ENCODE data around the gene DOLPP1. TPM values are rescaled to one million over a fixed set of nuclear protein-coding genes. Genes with fewer than 3 reads are reported as not detected.
A peak's percentile ranks its signal among the peaks of the same experiment; 100 is the strongest.
"Not testable (repeated sequence)": the region's sequence is repeated elsewhere in the genome, so short reads cannot be mapped to it uniquely, and the experiment has no call there.

The DOLPP1 gene
- polyA plus RNA-seq (ENCODE audit: insufficient read length in 4 of 4) = 10 to 100 TPM; 14.3 to 25.3 (median 20.0) TPM

GRCh38 chr9:129080601-129081387, at the start of gene DOLPP1:
TSS of gene DOLPP1 (plus strand) at chr9:129081111. CDS start at chr9:129081132, 21 bp downstream.
- DNase-seq (ENCODE audit: low read depth in 4 of 4, low spot score in 3 of 4) = peak; percentile 95 to 97 (median 97)

- no peak for DNase-seq (ENCODE audit: low read depth in 4 of 4, low spot score in 3 of 4)
These were observed 49.4 kb upstream of the DOLPP1 start for GRCh38 chr9:129031514-129031913.

GRCh38 chr9:129032541-129033159, 48.3 kb upstream of the DOLPP1 start:
- DNase-seq (ENCODE audit: low read depth in 4 of 4, low spot score in 3 of 4) = no peak

GRCh38 chr9:129033216-129033615, 47.7 kb upstream of the DOLPP1 start:
- DNase-seq (ENCODE audit: low read depth in 4 of 4, low spot score in 3 of 4) = no peak

GRCh38 chr9:129035838-129036237, 45.1 kb upstream of the DOLPP1 start:
- not testable (repeated sequence) for DNase-seq (ENCODE audit: low read depth in 4 of 4, low spot score in 3 of 4)

- DNase-seq (ENCODE audit: low read depth in 4 of 4, low spot score in 3 of 4) = peak; percentile 94 to 97 (median 96)
These were observed 44.5 kb upstream of the DOLPP1 start, which contains the start of gene MIGA2 for GRCh38 chr9:129036241-129036922. TSS of gene MIGA2 (plus strand) at chr9:129036626. CDS start at chr9:129040595, 3,969 bp downstream.

- no peak for DNase-seq (ENCODE audit: low read depth in 4 of 4, low spot score in 3 of 4)
These were observed 43.8 kb upstream of the DOLPP1 start for GRCh38 chr9:129036923-129037766.

- DNase-seq (ENCODE audit: low read depth in 4 of 4, low spot score in 3 of 4) = no peak
These were observed 43.2 kb upstream of the DOLPP1 start for GRCh38 chr9:129037767-129038098.

GRCh38 chr9:129038109-129038852, 42.6 kb upstream of the DOLPP1 start:
- no peak for DNase-seq (ENCODE audit: low read depth in 4 of 4, low spot score in 3 of 4)

GRCh38 chr9:129040113-129040643, 40.7 kb upstream of the DOLPP1 start:
- DNase-seq (ENCODE audit: low read depth in 4 of 4, low spot score in 3 of 4) = no peak

GRCh38 chr9:129042016-129042415, 38.9 kb upstream of the DOLPP1 start:
- no peak for DNase-seq (ENCODE audit: low read depth in 4 of 4, low spot score in 3 of 4)

GRCh38 chr9:129052592-129052991, 28.3 kb upstream of the DOLPP1 start:
- no peak for DNase-seq (ENCODE audit: low read depth in 4 of 4, low spot score in 3 of 4)

- DNase-seq (ENCODE audit: low read depth in 4 of 4, low spot score in 3 of 4) = no peak
These were observed 27.9 kb upstream of the DOLPP1 start for GRCh38 chr9:129053020-129053419.

- no peak for DNase-seq (ENCODE audit: low read depth in 4 of 4, low spot score in 3 of 4)
These were observed 26.6 kb upstream of the DOLPP1 start for GRCh38 chr9:129054163-129054851.

GRCh38 chr9:129058965-129059795, 21.7 kb upstream of the DOLPP1 start:
- no peak for DNase-seq (ENCODE audit: low read depth in 4 of 4, low spot score in 3 of 4)

- no peak for DNase-seq (ENCODE audit: low read depth in 4 of 4, low spot score in 3 of 4)
These were observed 20.8 kb upstream of the DOLPP1 start for GRCh38 chr9:129059796-129060785.

GRCh38 chr9:129060991-129061390, 19.9 kb upstream of the DOLPP1 start:
- DNase-seq (ENCODE audit: low read depth in 4 of 4, low spot score in 3 of 4) = no peak

All from left renal pelvis (tissue), 4 donors.